Liver (tissue), 9 donors: ENCODE measurements around the gene NGLY1. TPM values are rescaled to one million over a fixed set of nuclear protein-coding genes. Genes with fewer than 3 reads are reported as not detected.

ENCODE experiments used
- DNase-seq: peaks from one replicate; pipeline ENCODE4 v3.0.0-alpha.2; 2017; ENCODE audit warnings: low spot score
- H3K27ac ChIP-seq, 2 donors: one replicate each; pipeline ENCODE4 v1.7.0; 2013; ENCODE audit warnings: inconsistent platforms in 2 of 2, low read length in 2 of 2, control low read depth in 1 of 2, low read depth in 1 of 2, mild to moderate bottlenecking in 1 of 2
- H3K27me3 ChIP-seq, 4 donors: one replicate each; pipeline versions ENCODE4 v1.6.1 to v1.7.0; 2013; ENCODE audit warnings: low read length in 3 of 4, inconsistent platforms in 1 of 4, mild to moderate bottlenecking in 1 of 4, moderate library complexity in 1 of 4; ENCODE audit not compliant: control insufficient read depth in 4 of 4, insufficient read depth in 4 of 4
- H3K36me3 ChIP-seq, 4 donors: one replicate each; pipeline versions ENCODE4 v1.6.1 to v1.7.0; 2013; ENCODE audit warnings: low read length in 3 of 4, mild to moderate bottlenecking in 3 of 4, low read depth in 1 of 4, moderate library complexity in 1 of 4; ENCODE audit not compliant: control insufficient read depth in 4 of 4, insufficient read depth in 3 of 4
- H3K4me1 ChIP-seq, 4 donors: one replicate each; pipeline versions ENCODE4 v1.6.1 to v1.7.0; 2013; ENCODE audit warnings: low read length in 3 of 4, mild to moderate bottlenecking in 3 of 4, moderate library complexity in 1 of 4; ENCODE audit not compliant: control insufficient read depth in 4 of 4, insufficient read depth in 4 of 4
- H3K4me3 ChIP-seq, 3 donors: one replicate each; pipeline versions ENCODE4 v1.6.1 to v1.7.0; 2013; ENCODE audit warnings: low read length in 3 of 3, control low read depth in 1 of 3, low read depth in 1 of 3, mild to moderate bottlenecking in 1 of 3
- H3K9ac ChIP-seq, 2 donors: one replicate each; pipeline ENCODE4 v1.7.0; 2013; ENCODE audit warnings: low read length in 2 of 2, mild to moderate bottlenecking in 2 of 2, moderate library complexity in 2 of 2, control low read depth in 1 of 2, low read depth in 1 of 2
- H3K9me3 ChIP-seq, 4 donors: one replicate each; pipeline versions ENCODE4 v1.6.1 to v1.7.0; 2013; ENCODE audit warnings: low read length in 3 of 4; ENCODE audit not compliant: control insufficient read depth in 4 of 4
- ATF3 ChIP-seq: IDR thresholded peaks from 2 replicates; pipeline ENCODE4 v1.6.1; 2016; ENCODE audit warnings: antibody characterized with exemption
- CTCF ChIP-seq: fragments of 150-350 bp; IDR thresholded peaks from 2 replicates; pipeline ENCODE4 v1.5.1; 2017; ENCODE audit warnings: improper control_type of control experiment, low read depth, low read length; ENCODE audit not compliant: missing input control
- EGR1 ChIP-seq, 2 donors: IDR thresholded peaks; 2 replicates each; pipeline ENCODE4 v1.6.1; 2016 to 2018; ENCODE audit warnings: antibody characterized with exemption in 2 of 2, low read depth in 2 of 2
- FOXA1 ChIP-seq: IDR thresholded peaks from 2 replicates; pipeline ENCODE4 v1.6.1; 2016; ENCODE audit warnings: antibody characterized with exemption
- FOXA2 ChIP-seq: IDR thresholded peaks from 2 replicates; pipeline ENCODE4 v1.6.1; 2016; ENCODE audit warnings: antibody characterized with exemption
- GABPA ChIP-seq, 2 donors: IDR thresholded peaks in 1 of 2; conservative IDR thresholded peaks in 1 of 2; 2 replicates each; pipeline ENCODE4 v1.6.1; 2016; ENCODE audit warnings: antibody characterized with exemption in 2 of 2, mild to moderate bottlenecking in 1 of 2, moderate library complexity in 1 of 2
- HNF4A ChIP-seq, 2 donors: conservative IDR thresholded peaks; 2 replicates each; pipeline ENCODE4 v1.6.1; 2016; ENCODE audit warnings: antibody characterized with exemption in 2 of 2, mild to moderate bottlenecking in 2 of 2
- HNF4G ChIP-seq: IDR thresholded peaks from 2 replicates; pipeline ENCODE4 v1.6.1; 2016; ENCODE audit warnings: antibody characterized with exemption
- JUND ChIP-seq, 2 donors: IDR thresholded peaks; 2 replicates each; pipeline ENCODE4 v1.6.1; 2016; ENCODE audit warnings: antibody characterized with exemption in 2 of 2
- MAX ChIP-seq: IDR thresholded peaks from 2 replicates; pipeline ENCODE4 v1.6.1; 2016; ENCODE audit warnings: antibody characterized with exemption
- RAD21 ChIP-seq, 2 donors: IDR thresholded peaks; 2 replicates each; pipeline ENCODE4 v1.6.1; 2016; ENCODE audit warnings: antibody characterized with exemption in 2 of 2, mild to moderate bottlenecking in 2 of 2
- SP1 ChIP-seq: IDR thresholded peaks from 2 replicates; pipeline ENCODE4 v1.6.1; 2018; ENCODE audit warnings: antibody characterized with exemption, mild to moderate bottlenecking
- TAF1 ChIP-seq: conservative IDR thresholded peaks from 2 replicates; pipeline ENCODE4 v1.6.1; 2016; ENCODE audit warnings: antibody characterized with exemption, mild to moderate bottlenecking
- YY1 ChIP-seq: IDR thresholded peaks from 2 replicates; pipeline ENCODE4 v1.6.1; 2016; ENCODE audit warnings: antibody characterized with exemption, mild to moderate bottlenecking
- ZBTB33 ChIP-seq: IDR thresholded peaks from 2 replicates; pipeline ENCODE4 v1.6.1; 2016; ENCODE audit warnings: antibody characterized with exemption
- whole genome bisulfite sequencing: extraction: QIAGEN DNeasy Blood & Tissue Kit; methylation state at CpG from one replicate; pipeline ENCODE4 v1.1.7; 2013; 5-methylcytosine and 5-hydroxymethylcytosine counted together
- polyA plus RNA-seq, 2 donors: library from polyadenylated mRNA; stranded (reverse) in 1 of 2; unstranded in 1 of 2; fragments of 200-250 nt in 1 of 2; fragments of >200 nt in 1 of 2; fragmentation: Nextera tagmentation in 1 of 2; extraction: Ambion mirVana in 1 of 2; gene quantifications; one replicate each; pipeline versions ENCODE4 v1.2.1 to v1.2.3, GENCODE V29; 2013 to 2015
- total RNA-seq, 2 donors: library from RNA; depleted of rRNA; stranded (reverse); fragments of >200 nt; gene quantifications; one replicate each; pipeline ENCODE4 v1.2.3, GENCODE V29; 2014
- donor health status: healthy.
- donor health status: healthy.
- donor health status: healthy.
- donor health status: healthy.
- donor health status: healthy.

Gene NGLY1
- total and polyA plus RNA-seq, 4 donors: 13.3 to 31.5 (median 23.9) TPM

GRCh38 chr3:25728101-25728500, 55.1 kb downstream of the NGLY1 start:
- no peaks in the 10 kb centered on the region for H3K9me3 ChIP-seq
- no peaks in the 10 kb centered on the region for H3K4me1 ChIP-seq
- H3K27me3 ChIP-seq: no peaks in the 10 kb centered on the region
- TF ChIP-seq YY1 (no peak), EGR1 (IDR thresholded peaks at IDR 0.05; ENCODE audit: low read depth in 2 of 2) (no peak), RAD21 (IDR thresholded peaks at IDR 0.05) (no peak), HNF4G (no peak), FOXA2 (no peak), FOXA1 (no peak), ATF3 (no peak), JUND (IDR thresholded peaks at IDR 0.05) (no peak), HNF4A (conservative IDR thresholded peaks at IDR 0.05) (no peak), TAF1 (no peak), GABPA (IDR thresholded peaks at IDR 0.05 in 1 of 2, conservative IDR thresholded peaks at IDR 0.05 in 1 of 2) (no peak), CTCF (no peak), MAX (no peak)
- DNase-seq: no peak
- no peak overlapping the region for H3K4me3 ChIP-seq
- H3K27ac ChIP-seq: no peak overlapping the region
- peaks cover 8 to 26% (median 21%) of the 10 kb centered on the region in 4 donors for H3K36me3 ChIP-seq
- no peak overlapping the region for H3K9ac ChIP-seq

- TF ChIP-seq ATF3: no peak
- no peak for TF ChIP-seq SP1
- 97% methylated on average over 6 of the region's 6 CpGs for WGBS
- H3K4me1 ChIP-seq: no peaks in the 10 kb centered on the region
- peaks cover 4 to 19% (median 15%) of the 10 kb centered on the region in 4 donors for H3K36me3 ChIP-seq
- no peak overlapping the region for H3K4me3 ChIP-seq
- no peak overlapping the region for H3K9ac ChIP-seq
- no peaks in the 10 kb centered on the region for H3K27me3 ChIP-seq
- no peak for DNase-seq
- no peak overlapping the region for H3K27ac ChIP-seq
- no peaks in the 10 kb centered on the region for H3K9me3 ChIP-seq
These were observed 55.9 kb downstream of the NGLY1 start for GRCh38 chr3:25727316-25727715.

GRCh38 chr3:25725810-25726209, 57.4 kb downstream of the NGLY1 start:
- H3K36me3 ChIP-seq: peaks cover 2 to 14% (median 7%) of the 10 kb centered on the region in 4 donors
- DNase-seq: no peak
- H3K27ac ChIP-seq: no peak overlapping the region

More at GRCh38 chr3:25725810-25726209, 57.4 kb downstream of the NGLY1 start:
- Histone ChIP-seq H3K9me3 (no peaks in the 10 kb centered on the region), H3K9ac (no peak overlapping the region), H3K4me3 (no peak overlapping the region), H3K4me1 (no peaks in the 10 kb centered on the region), H3K27me3 (no peaks in the 10 kb centered on the region)
- TF ChIP-seq EGR1 (IDR thresholded peaks at IDR 0.05; ENCODE audit: low read depth in 2 of 2) (peak in 1 of 2 donors; percentile 20), YY1 (no peak), RAD21 (IDR thresholded peaks at IDR 0.05) (no peak), ZBTB33 (no peak), ATF3 (no peak)
- WGBS: 45% methylated on average over 3 of the region's 3 CpGs
